GM21737 (cell line): Measurements from ENCODE around the gene SERPIND1.

Experiments used
- ATAC-seq: cut with Tn5 transposase; IDR thresholded peaks from one replicate; pipeline ENCODE4 v1.9.1; 2021; ENCODE audit warnings: mild to moderate bottlenecking, moderate library complexity; ENCODE audit not compliant: unreplicated experiment

The SERPIND1 gene

DNA sequence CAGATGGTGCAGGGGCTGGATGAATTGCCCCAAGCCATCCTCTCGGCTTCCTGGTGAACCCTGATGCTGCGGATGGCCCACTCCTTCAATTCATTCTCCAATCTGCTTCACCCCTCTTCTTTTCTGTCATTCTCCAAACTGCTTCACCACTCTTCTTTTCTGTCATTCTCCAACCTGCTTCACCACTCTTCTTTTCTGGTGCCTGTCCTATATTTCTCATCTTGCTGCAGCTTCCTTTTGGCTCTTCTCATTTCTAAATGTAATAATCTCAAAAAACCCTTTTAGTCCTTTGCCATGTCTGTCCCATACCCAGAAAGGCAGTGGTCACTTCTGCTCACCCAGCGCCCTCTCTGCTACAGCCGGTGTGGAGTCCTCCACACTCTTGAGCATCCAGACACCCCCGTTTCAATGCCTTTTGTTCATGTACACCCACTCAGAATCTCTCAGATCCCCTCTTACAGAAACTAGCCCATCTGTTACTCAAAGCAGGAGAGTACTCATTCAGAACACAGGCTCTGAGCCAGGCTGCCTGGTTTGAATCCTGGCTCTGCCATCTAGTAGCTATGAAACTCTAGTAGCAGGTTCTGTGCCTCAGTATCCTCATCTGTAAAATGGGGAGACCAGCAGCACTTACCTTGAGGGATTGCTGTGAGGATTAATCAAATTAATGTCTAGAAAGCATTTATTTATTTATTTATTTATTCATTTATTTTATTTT, 14.9 kb downstream of the SERPIND1 start:
- no peak for ATAC-seq

DNA sequence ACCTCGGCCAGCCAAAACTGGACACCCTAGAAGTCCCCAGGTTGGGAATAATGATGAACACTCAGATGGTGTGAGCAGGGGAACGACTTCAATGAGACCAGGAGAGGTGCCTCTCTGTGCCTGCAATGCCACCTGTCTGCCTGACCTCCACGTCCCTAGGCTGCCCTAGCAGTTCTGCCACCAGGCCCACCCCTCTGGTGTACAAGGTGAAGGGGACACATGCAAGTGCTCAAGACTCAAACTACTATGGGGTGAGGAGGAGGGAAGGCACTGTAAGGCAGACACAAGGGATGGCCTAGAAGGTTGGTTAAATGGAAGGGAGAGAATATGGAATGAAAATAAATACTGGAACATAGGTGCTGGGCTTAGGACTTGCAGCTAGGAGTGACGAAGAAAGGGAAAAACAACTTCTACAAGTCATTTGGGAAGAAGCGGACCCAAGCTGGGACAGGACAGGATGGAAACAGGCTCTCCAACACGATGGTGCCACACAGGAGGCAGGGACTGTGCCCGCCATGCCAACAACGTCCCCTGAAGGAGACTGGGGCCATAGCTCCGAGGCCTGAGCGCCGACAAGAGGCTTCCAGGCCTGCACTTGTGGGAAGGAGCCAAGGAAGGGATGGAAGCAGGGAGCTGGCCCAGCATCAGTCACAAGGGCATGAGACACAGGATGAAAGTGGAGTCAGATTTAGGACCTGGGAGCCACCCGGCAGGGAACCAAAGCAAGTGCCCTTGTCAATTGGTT, 18.5 kb downstream of the SERPIND1 start:
- ATAC-seq = no peak

DNA sequence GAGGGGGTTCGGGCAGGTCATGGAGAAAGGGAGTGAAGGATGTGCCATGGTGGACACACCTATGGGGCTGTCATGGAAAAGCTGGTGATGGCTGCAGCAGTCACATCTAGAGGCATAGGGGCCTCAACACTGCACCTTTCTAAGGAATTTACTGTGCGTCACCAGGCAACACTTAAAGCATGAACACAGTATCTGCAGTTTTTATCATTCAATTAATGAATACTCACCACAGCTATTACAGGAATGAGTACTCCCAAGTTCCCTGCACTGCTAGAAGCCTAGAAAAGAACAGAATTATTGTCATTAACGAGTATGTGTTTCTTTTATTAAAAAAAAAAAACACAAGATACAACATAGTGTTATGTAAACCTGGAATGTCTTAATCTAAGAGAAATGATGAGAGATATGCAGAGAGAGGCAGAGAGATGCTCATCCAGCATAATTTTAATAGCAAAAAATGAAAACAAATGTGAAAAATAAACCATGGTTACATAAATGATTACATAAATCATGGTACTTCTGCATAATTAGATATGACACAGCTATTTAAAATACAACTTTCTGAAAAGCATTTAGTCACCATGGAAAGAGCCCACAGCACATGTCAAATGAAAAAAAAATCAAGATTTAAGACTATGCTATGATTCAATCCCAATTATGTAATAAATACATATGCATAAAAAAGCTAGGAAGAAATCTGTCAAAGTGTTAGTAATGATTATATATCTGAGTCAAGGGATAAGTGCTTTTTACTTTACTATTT, 19.2 kb downstream of the SERPIND1 start:
- no peak for ATAC-seq

DNA sequence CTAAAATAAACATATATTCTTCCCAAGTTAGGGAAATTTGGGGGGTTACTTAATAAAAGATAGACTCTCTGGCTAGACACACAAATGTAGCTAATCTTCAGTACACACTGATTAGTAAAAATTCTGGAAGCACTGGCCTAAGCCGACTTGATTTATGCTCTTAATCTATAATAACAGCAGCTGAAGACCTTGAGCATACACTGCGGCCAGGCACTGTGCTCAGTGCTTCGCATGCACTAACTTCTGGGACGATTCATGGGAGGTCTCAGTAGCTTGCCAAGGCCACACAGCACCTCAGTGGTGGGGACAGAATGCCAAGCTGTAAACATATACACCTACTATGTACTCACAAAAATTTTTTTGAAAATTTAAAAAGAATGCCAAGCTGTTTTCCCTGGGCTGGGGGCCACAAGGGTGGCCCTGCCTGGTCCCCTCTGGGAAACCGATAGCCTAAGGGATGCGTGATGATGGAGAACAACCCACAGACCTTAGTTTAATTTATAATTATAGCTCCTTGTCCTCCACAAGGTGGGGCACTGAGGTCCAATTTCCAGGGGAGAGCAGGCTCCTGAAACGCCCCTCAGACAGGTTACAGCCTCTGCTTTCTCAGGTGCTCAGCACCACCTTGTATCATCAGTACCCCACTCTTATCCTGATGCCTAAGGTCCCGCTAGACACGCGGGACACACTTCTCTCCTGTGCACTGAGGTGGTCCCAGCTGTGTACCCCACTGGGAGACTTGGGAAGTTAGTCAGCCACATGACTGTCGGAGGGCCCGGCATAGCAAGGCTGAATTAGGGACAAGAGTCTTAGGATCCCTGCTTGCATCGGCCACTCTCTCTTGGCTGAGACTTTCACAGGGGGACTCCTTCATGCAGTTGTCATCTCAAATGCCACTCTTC, 20.1 kb downstream of the SERPIND1 start:
- no peak for ATAC-seq

DNA sequence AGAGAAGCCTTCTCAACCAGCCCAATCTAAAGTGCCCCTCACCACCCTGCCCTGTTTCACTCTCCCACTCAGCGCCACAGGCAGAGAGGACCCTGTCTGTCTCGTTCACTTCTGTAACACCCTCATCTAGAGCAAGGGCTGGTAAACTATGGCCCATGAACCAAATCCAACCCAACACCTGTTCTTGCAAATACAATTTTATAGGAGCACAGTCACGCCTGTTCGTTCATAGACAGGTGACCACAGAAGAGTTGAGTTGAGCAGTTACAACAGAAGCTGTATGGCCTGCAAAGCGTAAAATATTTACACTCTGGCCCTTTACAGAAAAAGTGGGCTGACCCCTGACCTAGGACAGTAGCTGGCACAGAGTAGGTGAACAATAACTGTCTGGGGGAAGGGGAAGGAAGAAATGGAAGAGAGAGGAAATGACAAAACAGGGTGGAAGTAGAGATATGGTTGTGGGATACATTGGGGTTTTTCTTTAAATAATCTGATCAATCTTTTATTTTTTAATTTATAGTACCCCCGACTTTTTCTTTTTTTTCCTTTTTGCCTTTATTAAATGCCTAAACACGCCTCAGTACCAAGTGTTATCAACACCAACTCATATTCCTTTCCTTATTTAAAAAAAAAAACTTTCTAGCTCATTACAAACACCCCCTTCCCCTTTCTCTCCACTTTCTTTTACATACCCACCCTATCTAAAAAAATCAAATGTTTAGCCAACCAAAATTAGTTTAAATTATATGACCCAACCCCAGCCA, 20.9 kb downstream of the SERPIND1 start:
- ATAC-seq = no peak

DNA sequence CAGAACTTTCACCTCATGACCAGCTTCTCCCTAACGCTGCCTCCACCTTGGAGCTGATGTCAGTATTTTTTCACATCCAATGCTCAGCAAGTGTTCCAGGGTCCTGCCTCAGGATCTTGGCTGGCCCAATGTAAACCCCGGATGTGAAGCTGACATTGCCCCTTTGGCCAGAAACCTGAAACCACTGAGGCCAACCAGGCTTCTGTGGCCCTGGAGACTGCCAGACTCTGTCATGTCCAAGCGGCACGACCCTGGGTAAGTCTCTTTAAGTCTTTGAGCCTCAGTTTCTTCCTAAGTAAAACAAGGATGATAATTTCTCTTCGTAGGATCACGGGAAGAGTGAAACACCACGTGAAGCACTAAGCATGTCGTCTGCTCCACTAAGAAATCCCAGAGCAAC, 22.8 kb downstream of the SERPIND1 start:
- ATAC-seq = no peak

DNA sequence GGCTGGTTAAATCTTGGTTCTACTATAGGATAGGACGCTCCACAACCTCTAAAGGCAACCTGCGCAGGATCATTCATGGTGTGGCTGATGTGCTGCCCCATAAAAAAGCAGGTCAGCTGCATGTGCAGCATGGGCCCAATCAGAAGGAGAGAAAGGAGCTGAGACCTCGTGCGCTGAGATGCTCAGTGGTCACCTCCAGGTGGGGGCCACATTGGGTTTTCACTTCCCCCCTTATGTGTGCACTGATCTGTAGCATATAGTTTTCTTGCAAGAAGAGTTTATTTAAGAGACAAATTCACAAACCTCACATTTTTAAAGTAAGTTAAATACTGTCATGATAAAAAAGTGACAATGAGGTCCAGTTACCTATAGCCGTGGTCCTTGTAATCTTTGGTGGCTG, 24.3 kb downstream of the SERPIND1 start:
- no peak for ATAC-seq

DNA sequence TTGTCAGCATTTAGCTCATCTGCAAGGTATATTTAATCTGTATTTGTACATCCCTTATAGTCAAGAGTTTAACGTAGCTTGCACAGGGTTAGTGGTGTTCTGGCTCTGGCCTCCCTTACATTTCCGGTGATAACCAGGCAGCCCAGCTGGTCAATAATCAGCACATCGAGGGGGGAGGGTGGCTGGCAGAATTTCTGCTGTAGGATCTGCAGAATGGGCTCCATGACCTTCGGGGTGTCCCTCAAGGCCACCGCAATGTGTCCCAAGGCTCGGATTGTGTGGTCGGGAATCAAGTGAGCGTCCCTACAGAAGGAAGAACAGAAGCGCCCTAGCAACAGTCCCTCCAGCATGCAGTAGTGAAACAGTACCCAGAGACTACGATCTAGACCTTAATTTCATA, 25.1 kb downstream of the SERPIND1 start:
- ATAC-seq = no peak

DNA sequence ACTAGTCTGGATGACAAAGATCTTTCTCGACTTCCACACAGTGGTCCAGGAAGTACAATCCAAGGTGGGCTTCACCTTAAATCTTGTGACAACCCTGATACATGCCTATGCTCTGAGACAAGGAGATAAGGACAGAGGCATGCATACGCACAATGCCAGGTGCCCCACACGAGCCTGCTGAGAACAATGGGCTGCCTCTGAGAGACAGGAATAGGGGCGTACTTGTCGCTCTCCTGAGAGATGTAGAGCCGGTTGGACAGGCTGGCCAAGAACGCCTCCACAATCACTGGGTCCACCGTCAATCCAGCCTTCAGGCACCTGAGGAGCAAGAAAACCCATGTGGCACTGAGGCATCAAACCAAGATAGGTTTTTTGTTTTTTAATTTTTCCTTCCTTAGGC, 25.5 kb downstream of the SERPIND1 start:
- ATAC-seq = no peak

DNA sequence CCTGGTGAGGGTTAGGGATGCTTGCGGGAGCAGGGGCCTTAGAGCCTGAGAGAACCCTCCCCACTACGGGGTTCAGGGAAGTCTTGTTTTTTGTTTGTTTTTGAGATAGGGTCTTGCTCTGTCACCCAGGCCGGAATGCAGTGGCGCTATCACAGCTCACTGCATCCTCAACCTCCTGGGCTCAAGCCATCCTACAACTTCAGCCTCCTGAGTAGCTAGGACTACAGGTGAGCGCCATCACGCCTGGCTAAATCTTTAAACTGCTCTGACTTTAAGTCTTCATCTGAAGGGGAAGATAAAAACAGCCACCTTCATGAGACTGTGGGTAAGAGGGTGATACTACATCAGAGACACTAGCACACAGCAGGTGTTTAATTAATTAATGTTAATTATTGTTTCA, 28.5 kb downstream of the SERPIND1 start:
- ATAC-seq = no peak

DNA sequence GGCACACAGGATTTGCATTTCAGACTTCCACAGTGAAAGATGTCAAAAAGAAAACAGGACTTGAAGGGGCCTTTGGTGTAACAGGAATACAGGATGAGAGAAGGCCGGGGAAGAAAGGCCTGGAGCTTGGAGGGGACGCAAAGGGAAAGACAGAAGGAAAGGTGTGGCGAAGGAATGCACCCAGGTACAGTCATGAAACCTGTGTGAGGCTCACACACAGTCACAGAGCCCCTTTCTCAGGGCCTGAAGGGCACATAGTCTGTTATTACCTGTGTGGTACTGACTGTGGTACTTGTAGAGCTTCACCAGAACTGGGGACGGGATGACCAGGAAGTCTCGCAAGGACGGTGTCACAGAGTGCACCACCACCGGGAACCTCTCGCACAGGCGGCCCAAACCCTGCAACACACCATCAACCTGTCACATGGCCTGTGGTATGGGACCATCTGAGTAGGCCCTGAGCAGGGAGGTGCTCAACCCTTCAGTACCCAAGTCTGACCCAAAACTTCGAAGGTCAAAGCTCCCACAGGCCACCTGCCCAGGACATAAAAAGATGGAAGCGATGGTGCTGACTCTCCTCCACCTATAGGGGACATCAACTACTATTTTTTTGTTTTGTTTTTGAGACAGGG, 29.1 kb downstream of the SERPIND1 start:
- ATAC-seq = no peak

DNA sequence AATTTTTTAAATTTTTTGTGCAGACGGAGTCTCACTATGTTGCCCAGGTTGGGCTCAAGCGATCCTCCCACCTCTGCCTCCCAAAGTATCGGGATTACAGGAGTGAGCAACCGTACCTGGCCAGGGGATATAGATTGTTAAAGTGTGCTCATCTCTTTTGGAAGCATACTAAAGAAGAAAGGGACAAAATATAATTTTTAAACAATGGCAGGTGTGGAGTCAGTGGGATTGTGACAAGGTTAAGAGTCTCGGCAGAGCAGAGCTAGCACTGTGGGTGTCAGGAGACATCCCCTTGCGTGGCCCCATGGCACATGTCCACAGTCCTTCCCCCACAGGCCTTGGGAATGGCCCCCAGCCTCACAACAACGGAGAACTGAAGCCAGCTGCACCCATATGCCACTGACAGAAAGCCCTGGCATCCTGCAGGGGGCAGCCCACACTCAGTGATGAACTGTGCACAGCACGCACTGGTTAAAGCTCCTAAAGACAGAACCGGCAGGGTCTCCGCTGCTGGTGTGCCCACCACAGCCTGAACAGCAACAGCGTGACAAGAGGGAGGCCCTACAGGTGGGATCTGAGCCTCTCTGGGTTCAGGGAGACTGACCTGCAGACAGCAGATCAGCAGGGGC, 29.9 kb downstream of the SERPIND1 start:
- ATAC-seq = no peak

DNA sequence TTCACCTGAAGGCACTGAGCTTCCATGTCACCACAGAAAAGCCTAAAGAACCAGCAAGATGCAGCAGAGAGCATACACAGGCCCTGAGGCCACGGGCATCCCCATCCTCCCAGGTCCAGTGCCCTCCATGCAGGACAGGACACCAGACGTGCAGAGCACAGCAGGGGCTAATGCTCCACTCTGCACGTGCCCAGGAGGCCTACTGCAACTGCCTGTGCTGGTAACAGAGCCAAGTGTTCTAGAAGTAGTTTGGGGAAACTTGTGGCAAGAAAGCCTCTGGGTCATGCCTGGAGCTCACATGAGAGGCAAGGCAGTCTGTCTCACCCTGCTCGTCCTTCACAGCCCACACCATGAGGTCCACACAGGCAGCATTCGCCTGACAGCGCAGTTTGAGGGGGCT, 30.7 kb downstream of the SERPIND1 start:
- ATAC-seq = no peak

DNA sequence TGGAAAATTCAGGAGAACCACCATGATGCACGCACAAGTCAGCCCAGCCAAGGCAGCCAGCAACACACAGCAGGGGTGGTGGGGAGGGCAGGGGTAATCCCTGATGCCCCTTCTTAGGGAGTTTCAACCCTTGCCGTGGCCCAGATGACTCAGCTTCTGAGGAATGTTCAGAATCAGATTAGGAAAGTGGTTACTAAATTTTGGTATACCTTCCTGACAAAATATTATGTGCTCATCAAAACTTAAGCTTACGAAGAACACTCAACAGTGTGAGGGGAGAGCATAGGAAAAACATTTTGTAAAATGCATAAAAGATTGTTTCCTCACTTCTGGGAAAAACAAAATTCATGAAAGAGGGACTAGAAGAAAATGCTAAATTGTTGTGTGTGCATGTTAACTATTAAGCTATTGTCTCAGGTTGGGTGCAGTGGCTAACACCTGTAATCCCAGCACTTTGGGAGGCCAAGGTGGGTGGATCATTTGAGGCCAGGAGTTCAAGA, 32.1 kb downstream of the SERPIND1 start:
- ATAC-seq = no peak

DNA sequence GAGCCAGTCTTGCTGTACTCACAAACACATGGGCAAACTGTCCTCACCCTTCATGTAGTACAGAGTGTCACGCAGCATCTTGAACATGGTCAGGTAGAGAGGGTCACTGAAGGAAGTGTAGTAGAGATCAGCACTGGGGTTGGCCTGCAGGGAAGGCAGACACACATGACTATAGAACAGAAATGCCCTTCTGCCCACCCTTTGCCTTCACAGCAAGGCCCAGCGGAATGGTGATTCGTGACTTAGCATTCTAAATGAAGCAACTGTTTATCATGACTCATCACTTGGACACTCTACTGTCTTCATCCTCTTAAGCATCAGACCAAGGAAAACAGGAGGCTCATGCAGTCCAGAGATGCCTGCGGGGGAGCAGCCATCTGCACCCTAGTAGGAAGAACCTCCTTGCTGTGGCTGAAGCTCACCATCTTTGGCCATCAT, 33.4 kb downstream of the SERPIND1 start:
- no peak for ATAC-seq

DNA sequence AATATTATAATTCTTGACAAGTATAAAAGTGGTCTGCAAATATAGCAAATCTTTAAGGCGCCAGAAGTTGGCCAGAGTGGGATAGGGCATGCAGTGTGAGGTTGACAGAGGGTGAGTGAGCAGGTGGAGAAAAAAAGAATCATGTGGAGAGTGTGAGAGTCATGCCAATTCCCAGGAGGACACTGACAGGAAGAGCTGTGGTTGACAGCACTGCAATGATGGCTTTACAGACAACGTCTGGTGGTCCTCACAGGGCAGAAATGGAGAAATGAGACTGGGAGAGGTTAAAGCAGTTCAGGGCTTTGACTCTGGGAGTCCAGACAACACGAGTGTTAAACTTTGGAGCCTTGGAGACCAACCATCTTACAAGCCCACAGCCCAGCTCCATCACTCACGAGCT, 34.9 kb downstream of the SERPIND1 start:
- no peak for ATAC-seq

DNA sequence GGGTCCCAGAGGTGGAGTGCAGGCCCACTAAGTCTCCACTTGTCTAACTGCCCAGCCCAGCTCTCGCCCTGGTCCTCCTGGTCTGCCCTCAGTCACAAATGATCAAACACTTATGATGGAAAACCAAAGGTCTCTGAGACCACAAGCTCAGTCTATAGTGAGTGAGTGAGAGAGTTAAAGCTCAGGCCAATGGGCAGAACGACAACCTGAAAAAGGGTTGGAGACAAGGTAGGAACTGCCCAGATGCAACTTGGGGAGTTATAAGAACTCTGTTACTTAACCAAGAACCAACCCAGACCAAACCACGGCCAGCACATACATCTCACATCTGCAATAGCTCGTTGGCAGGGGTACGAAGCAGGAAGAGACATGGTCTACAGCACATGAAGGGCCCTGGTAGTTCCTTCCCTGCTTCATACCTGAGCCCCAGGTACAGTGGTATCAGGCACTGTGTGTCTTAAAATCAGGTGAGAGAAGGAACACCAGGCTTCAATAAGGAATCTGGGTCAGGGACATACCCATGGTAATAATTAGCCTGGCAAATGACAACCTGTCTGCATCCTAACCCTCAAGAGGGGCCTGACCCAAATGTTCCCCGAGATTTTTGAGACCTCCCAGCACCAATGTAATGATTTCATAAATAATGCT, 35.7 kb downstream of the SERPIND1 start:
- no peak for ATAC-seq

DNA sequence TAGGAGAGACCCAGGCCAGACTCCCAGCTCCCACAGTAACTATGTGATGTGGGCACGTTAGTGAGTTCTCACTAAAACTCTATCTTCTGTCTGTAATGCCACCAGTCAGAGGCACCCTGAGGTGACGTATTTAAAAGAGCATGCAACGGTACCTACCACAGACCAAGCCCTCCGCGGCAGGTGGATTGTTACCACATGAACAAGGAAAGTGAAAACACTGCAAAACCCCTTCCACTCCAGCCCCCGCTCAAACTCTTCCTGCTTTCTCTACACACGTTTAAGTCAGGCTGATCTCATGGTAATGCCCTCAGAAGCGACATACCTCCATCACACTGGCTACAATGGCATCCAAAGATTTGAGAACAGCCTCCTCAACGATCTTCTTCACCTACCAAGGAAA, 36.7 kb downstream of the SERPIND1 start:
- no peak for ATAC-seq
